ENCODE measurements around the gene CRYL1.

The CRYL1 gene

GRCh38 chr13:20424559-20424852 lies 101.2 kb downstream of the CRYL1 start:
- no peak for DNase-seq (ENCODE audit: low spot score)

DNA sequence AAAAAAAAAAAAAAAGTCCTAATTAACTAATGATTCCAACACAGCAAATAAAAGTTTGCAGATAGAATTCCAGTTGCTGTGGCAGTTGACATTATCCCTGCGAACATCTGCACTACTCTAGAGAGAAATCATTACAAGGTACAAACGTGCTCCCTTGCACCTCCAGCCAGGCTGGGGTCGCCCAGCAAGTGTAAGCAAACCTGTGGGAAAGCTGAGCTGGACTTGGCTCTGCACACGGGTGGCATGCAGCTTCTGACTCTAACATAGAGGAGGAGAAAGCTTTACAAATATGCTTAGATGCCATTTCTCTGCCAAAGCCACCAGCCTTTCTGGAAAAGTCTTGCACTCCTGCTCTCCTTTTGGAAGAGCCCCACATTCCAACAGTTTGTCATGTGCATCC lies 103.3 kb downstream of the CRYL1 start:
- no peak for DNase-seq (ENCODE audit: low spot score)

- no peak for DNase-seq (ENCODE audit: low spot score)
Observed at GRCh38 chr13:20420938-20421337, 104.7 kb downstream of the CRYL1 start.

GRCh38 chr13:20418953-20419352 lies 106.7 kb downstream of the CRYL1 start:
- no peak for DNase-seq (ENCODE audit: low spot score)

- no peak for DNase-seq (ENCODE audit: low spot score)
Observed at GRCh38 chr13:20416223-20416745, 109.4 kb downstream of the CRYL1 start.

DNA sequence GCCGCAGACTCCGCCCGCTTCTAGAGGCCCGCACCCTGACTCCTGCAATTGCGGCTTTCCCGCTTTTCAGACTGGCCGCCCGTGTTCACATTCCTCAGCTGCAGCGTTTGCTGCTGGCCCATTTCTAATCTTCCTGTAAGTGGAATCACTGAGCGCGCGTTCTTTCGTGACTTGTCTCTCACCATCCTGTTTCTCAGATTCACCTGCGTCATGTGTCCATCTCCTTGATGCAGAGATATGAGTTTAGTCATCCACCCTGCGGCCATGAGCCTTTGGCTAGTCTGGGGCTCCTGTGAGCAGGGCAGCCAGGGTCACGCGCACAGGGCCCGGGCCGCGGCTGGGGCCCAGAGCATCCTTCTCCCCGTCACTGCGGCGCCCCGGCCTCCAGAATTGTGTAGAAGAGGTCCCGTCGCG lies 110.0 kb downstream of the CRYL1 start:
- DNase-seq (ENCODE audit: low spot score) = no peak

DNA sequence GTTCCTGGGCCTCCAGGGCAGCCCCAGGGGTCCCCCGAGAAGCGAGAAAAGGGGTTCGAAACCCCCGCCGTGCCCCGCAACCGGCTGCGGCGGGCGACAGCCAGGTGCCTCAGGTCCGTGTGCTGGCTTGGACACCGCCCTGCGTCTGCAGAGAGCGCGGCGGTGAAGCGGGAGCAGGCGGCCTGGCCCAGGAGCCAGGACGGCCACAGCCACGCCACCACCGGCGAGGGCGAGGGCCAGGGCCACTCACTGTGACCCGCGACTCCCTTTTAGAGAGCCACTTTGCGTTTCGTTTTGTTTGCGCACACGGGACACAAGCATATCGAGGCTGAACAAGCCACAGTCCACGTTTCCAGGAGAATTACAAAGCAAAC lies 110.4 kb downstream of the CRYL1 start:
- DNase-seq (ENCODE audit: low spot score) = no peak

- no peak for DNase-seq (ENCODE audit: low spot score)
Observed at GRCh38 chr13:20414546-20415305, 110.9 kb downstream of the CRYL1 start.

DNA sequence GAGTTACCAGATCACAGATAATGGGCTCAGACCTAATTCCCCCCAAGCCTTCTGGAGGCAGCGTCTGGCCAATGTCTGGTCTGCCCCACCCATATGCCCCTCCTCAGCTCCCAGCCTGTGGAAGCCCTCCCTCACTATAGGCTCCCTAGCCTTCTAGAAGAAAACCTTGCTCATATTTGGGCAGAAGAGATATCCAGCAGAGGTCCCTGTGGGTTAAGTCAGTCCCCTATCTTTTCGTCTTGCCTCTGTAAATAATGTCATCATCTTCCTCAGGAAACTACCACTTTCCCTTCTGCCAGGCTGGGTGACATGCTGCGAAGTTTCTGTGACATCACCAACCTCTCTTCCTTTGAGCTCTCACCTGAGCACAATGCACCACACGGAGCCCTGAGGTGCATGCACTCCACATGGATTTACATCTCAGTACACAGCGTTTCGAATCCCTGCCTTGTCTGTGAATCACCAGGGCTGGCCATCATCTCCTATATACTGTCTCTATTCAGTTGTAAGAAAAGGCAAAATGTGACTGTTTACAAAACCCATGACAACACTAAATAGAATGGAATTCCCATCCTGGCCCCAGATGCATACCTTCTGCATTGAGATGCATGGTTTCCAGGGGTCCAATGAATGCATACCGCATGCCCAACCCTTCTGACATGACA lies 112.8 kb downstream of the CRYL1 start:
- no peak for DNase-seq (ENCODE audit: low spot score)

DNA sequence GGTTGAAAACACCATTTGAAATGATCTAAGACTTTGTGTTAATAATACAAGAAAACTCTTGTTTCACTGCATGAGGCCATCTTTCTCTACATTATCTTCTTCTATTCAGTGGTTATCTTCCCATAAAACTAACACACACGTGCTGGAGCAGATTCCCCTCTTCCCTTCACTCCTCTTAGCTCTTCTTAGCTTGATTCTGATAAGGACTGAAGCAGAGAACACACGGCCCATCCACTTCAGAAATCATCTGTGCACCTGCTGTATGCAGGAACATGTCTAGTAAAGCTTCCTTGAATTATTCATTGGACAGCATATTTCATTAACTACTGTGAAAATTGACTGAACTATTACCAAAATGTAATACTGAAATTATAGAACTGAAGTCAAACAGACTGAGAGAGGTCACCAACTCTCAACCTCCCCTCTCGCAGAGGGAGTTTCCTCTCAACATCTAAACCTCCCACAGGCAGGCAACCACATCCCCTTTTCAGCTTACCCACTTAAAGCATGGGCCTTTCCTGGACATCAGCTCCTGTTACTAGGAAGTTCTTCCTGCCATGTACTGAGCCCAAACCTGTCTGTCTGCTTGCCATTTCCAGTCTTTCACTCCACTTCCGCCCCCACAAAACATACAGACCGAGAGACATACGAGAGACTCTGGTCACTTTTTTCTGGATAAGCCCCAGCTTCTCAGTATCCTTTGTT lies 113.9 kb downstream of the CRYL1 start:
- DNase-seq (ENCODE audit: low spot score) = no peak

DNA sequence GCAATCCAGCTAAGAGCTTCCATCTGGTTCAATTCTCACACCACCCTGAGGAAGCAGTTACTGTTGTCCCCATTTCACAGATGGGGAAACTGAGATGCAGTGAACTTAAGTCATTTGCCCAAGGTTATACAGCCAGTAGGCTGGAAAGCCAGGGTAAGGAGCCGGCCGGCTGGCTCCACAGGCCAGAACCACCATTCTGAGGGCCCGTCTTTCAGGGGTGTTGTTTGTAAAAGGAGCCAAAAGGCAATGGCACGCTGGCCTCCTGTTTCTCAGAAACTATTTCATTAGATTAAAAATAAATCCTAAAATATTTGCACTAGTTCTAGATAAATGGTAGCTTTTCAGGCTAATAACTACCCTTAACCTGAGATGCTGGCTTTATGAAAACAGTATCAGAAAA lies 114.9 kb downstream of the CRYL1 start:
- no peak for DNase-seq (ENCODE audit: low spot score)

DNA sequence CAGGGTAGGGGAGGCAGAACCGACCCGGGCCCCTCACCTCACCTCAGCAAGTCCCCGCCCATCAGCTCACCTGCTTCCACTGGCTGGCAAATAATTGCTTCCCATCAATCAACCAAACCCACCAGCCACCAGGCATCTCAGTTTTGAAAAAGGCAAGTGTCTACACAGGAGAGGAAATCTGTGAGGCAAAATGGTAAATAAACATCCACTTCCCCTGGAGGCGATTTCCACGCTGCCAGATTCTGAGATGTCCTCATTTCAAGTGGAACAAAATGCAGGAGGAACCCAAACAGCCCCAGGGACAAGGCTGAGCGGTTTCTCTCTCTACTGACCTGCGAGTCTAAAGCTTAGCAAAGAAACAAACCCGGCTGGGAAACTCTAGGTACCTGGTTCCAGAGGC lies 117.5 kb downstream of the CRYL1 start:
- no peak for DNase-seq (ENCODE audit: low spot score)

DNA sequence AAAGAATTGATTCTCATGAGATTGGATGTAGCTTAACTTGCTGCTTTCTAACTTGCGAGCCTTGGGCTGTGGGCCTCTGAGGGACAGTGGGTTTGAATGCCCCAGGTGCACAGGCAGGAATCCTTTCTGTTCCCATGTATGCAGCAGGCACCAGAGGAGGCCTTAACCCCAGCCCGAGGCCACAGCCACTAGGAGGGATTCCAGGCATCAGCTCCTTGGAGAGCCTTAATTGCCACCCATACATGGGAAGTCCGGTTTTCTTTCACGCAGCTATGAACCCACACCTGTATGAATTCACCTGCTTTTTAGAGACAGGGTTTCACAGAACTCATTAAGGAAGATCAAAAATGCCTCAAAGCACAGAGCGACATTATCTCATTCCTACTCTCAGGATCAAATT lies 117.9 kb downstream of the CRYL1 start:
- no peak for DNase-seq (ENCODE audit: low spot score)

GRCh38 chr13:20405691-20406090 lies 120.0 kb downstream of the CRYL1 start:
- no peak for DNase-seq (ENCODE audit: low spot score)

GRCh38 chr13:20404488-20405222 lies 121.0 kb downstream of the CRYL1 start:
- no peak for DNase-seq (ENCODE audit: low spot score)

- no peak for DNase-seq (ENCODE audit: low spot score)
Observed at GRCh38 chr13:20403826-20404225, 121.8 kb downstream of the CRYL1 start.

- DNase-seq (ENCODE audit: low spot score) = no peak
Observed at GRCh38 chr13:20402881-20403280, 122.8 kb downstream of the CRYL1 start.

DNA sequence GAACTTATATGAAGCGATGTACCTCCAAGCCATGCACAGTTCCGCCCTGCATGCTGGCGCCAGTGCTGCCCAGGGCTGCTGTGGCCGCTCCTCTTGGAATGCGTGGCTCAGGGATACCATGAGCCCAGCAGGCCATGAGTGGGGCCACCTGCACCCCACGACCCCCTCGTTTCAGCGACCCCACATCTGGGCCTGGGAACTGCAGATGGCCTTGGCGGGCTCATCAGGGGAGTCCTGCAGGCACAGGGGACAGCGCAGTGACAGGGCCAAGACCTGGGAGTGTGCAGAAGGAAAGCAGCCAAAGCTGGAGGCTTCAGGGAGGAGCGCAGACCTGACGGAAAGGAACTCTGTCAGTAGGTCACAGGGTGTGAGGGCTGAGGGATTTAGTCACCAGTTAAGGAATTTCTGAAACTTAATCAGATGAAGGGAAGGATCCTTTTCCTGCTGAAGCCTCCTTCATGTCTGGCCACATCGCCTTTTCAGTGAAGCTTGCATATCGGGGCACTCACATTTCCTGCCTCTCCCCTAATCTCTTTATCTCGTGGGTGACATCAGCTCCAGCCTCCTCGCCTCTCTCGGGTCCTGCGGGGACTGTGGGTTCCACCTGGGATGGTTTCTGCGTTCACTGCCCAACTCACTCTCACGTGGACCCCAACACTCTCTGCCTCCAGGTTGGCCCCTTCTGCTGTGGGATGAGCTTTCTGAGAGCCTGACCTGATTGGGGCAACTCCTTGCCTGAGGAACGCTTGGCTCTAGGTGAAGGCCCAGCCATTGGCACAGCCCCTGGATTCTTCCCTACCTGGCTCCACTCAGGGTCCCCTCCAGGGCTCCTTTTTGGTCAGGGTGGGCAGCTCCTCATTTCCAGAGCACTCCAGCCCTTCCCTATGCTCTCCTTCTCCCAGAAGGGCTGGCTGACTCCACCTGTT lies 123.5 kb downstream of the CRYL1 start:
- no peak for DNase-seq (ENCODE audit: low spot score)

DNA sequence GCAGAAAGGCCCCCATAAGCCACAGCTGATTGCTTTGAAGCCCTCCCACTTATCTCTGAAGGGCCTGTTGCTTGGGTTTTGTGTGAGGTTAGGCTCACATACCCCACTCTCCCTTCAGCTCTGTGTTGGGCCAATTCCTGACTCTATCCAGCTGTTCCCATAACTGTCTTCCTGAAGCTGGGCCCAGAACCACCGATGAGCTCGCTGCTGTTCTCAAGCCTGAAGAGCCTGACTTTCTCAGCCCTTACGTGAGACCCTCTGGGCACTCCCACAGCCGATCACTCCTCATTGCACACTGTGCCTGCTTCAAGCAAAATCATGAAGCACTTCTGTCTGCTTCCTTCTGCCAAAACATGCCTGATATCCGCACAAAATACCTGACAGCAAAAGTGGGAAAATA lies 124.1 kb downstream of the CRYL1 start:
- no peak for DNase-seq (ENCODE audit: low spot score)

DNA sequence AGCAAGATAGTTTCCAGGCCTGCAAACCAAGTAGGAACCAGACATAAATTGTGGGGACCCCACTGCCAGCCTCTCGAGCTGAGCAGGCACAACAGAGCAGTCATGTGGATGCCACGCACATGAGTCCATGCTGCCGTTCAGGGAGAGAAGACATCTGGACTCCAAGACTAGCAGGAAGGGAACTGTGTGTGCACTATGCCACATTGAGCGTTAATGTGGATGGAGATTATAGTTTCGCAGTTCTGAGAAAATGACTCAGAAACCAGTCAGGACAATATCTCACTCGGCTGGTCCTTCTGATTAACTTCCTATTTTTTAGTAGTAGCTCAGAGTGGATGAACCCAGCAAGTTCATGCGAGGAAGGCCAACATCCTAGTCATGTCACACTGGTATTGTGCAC lies 124.9 kb downstream of the CRYL1 start:
- DNase-seq (ENCODE audit: low spot score) = no peak

- no peak for DNase-seq (ENCODE audit: low spot score)
Observed at GRCh38 chr13:20399961-20400360, 125.7 kb downstream of the CRYL1 start.

Data from germinal center (tissue), 1 donor.